Measurements from ENCODE around the gene ZNF189. TPM values are rescaled to one million over a fixed set of nuclear protein-coding genes. Genes with fewer than 3 reads are reported as not detected.

ZNF189 gene
- total RNA-seq, 1 experiment from 2014 or later: 9.4 TPM

- ChIA-PET CTCF (interaction anchor here (0.7 kb wide), 1 partner anchor 27 kb away, joined by 3 read pairs; no protein-coding TSS in a partner anchor), POLR2A (ENCODE audit: unreplicated experiment) (interaction anchor here (0.6 kb wide), 1 partner anchor 50 kb away, joined by 10 read pairs; no protein-coding TSS in a partner anchor)
- Histone ChIP-seq H3K4me3 (peak overlapping the region; percentile 81), H2AFZ (peak overlapping the region; percentile 80), H4K20me1 (ENCODE audit: insufficient read depth) (no peaks in the 10 kb centered on the region), H3K9me3 (ENCODE audit: insufficient read depth, low read depth) (peaks cover 24% of the 10 kb centered on the region), H3K36me3 (ENCODE audit: low read depth) (peaks cover 66% of the 10 kb centered on the region), H3K27ac (no peak overlapping the region), H3K79me2 (ENCODE audit: low read depth) (peaks cover 62% of the 10 kb centered on the region), H3K27me3 (ENCODE audit: insufficient read depth, low read depth) (no peaks in the 10 kb centered on the region), H3F3A (ENCODE audit: insufficient read depth, low read depth) (no peaks in the 10 kb centered on the region), H3K4me2 (peak overlapping the region; percentile 91), H3K4me1 (replicated peaks; ENCODE audit: insufficient read depth) (peaks cover 19% of the 10 kb centered on the region), H3K9me2 (ENCODE audit: insufficient read depth) (no peaks in the 10 kb centered on the region)
- intact Hi-C loops (cut with micrococcal nuclease; ENCODE audit: unreplicated experiment): loop anchor here (5.0 kb wide), 1 partner anchor 1577 kb away; the partner anchor contains the start of gene NR4A3
- TF ChIP-seq EZH2 (IDR thresholded peaks at IDR 0.05; ENCODE audit: low read depth): no peak
- no peak for TF ChIP-seq CTCF (conservative IDR thresholded peaks at IDR 0.05)
- no peak for DNase-seq
- no TSS peak for BruUV-seq (replicated peaks)
Observed at GRCh38 chr9:101399643-101399970, 956 bp downstream of the ZNF189 start.

GRCh38 chr9:101400120-101400519 is 1.5 kb downstream of the ZNF189 start:
- ChIA-PET POLR2A (ENCODE audit: unreplicated experiment) (no interaction called here), CTCF (no interaction called here)
- Histone ChIP-seq H3K9me3 (ENCODE audit: insufficient read depth, low read depth) (peaks cover 29% of the 10 kb centered on the region), H3K4me1 (replicated peaks; ENCODE audit: insufficient read depth) (peaks cover 19% of the 10 kb centered on the region), H2AFZ (no peak overlapping the region), H3K4me3 (no peak overlapping the region; the same call in 1 of the 2 replicates), H3K9me2 (ENCODE audit: insufficient read depth) (no peaks in the 10 kb centered on the region), H3K27me3 (ENCODE audit: insufficient read depth, low read depth) (no peaks in the 10 kb centered on the region), H3K27ac (no peak overlapping the region), H3K4me2 (peak overlapping the region; percentile 91), H3K36me3 (ENCODE audit: low read depth) (peaks cover 68% of the 10 kb centered on the region), H4K20me1 (ENCODE audit: insufficient read depth) (no peaks in the 10 kb centered on the region), H3F3A (ENCODE audit: insufficient read depth, low read depth) (no peaks in the 10 kb centered on the region), H3K79me2 (ENCODE audit: low read depth) (peaks cover 57% of the 10 kb centered on the region)
- no peak for DNase-seq
- no TSS peak for BruUV-seq (replicated peaks)
- intact Hi-C loops (cut with micrococcal nuclease; ENCODE audit: unreplicated experiment): no loop called here
- TF ChIP-seq CTCF (conservative IDR thresholded peaks at IDR 0.05): no peak
- no peak for TF ChIP-seq EZH2 (IDR thresholded peaks at IDR 0.05; ENCODE audit: low read depth)

- H3K4me1 ChIP-seq (replicated peaks; ENCODE audit: insufficient read depth): peaks cover 9% of the 10 kb centered on the region; the same call in 1 of the 2 replicates
- H3K27me3 ChIP-seq (ENCODE audit: insufficient read depth, low read depth): no peaks in the 10 kb centered on the region
- peaks cover 5% of the 10 kb centered on the region; the same call in 1 of the 2 replicates for H3F3A ChIP-seq (ENCODE audit: insufficient read depth, low read depth)
- H3K27ac ChIP-seq: no peak overlapping the region
- peaks cover 86% of the 10 kb centered on the region for H3K36me3 ChIP-seq (ENCODE audit: low read depth)
- intact Hi-C loops (cut with micrococcal nuclease; ENCODE audit: unreplicated experiment): no loop called here
- no peaks in the 10 kb centered on the region for H3K9me2 ChIP-seq (ENCODE audit: insufficient read depth)
- no TSS peak for BruUV-seq (replicated peaks)
- ChIA-PET CTCF (no interaction called here), POLR2A (ENCODE audit: unreplicated experiment) (no interaction called here)
- no peak overlapping the region for H2AFZ ChIP-seq
- peaks cover 25% of the 10 kb centered on the region for H3K79me2 ChIP-seq (ENCODE audit: low read depth)
- DNase-seq: no peak
- H3K9me3 ChIP-seq (ENCODE audit: insufficient read depth, low read depth): peaks cover 60% of the 10 kb centered on the region
- no peaks in the 10 kb centered on the region for H4K20me1 ChIP-seq (ENCODE audit: insufficient read depth)
- H3K4me2 ChIP-seq: no peak overlapping the region
- no peak overlapping the region for H3K4me3 ChIP-seq
- no peak for TF ChIP-seq EZH2 (IDR thresholded peaks at IDR 0.05; ENCODE audit: low read depth)
- no peak for TF ChIP-seq CTCF (conservative IDR thresholded peaks at IDR 0.05)
Observed at GRCh38 chr9:101403516-101404285, 5.0 kb downstream of the ZNF189 start.

Data from PC-9 (cell line).